GM23338 (cell line): ENCODE data around the gene TSPY4. TPM values are rescaled to one million over a fixed set of nuclear protein-coding genes. Genes with fewer than 3 reads are reported as not detected.
"Not testable (repeated sequence)": the region's sequence is repeated elsewhere in the genome, so short reads cannot be mapped to it uniquely, and the experiment has no call there.

Experiments
- ATAC-seq: fragments of 200-7000 bp; cut with Tn5 transposase; 3 replicates; pipeline ENCODE4 v1.9.1; 2020
- DNase-seq: peaks from one replicate; pipeline ENCODE4 v3.0.0-alpha.2; 2015; ENCODE audit warnings: low spot score
- H2AFZ ChIP-seq: fragments of 200-600 bp; sonication (generic); 2 replicates; pipeline ENCODE4 v1.8.0; 2016; ENCODE audit warnings: antibody characterized with exemption, mild to moderate bottlenecking, moderate library complexity
- H3F3A ChIP-seq: fragments of 200-600 bp; sonication (generic); replicated peaks from 2 replicates; pipeline ENCODE4 v1.8.0; 2017; ENCODE audit warnings: antibody characterized with exemption, mixed run types, low read depth
- H3K27ac ChIP-seq: fragments of 200-600 bp; sonication (generic); 2 replicates; pipeline ENCODE4 v1.6.1; 2016; ENCODE audit warnings: low read depth
- H3K27me3 ChIP-seq: fragments of 200-600 bp; sonication (generic); 2 replicates; pipeline ENCODE4 v1.8.0; 2016; ENCODE audit warnings: mild to moderate bottlenecking, mixed run types, moderate library complexity; ENCODE audit not compliant: insufficient read depth
- H3K36me3 ChIP-seq: fragments of 200-600 bp; sonication (generic); 2 replicates; pipeline ENCODE4 v1.8.0; 2016; ENCODE audit warnings: mild to moderate bottlenecking; ENCODE audit not compliant: insufficient read depth
- H3K4me1 ChIP-seq: fragments of 200-600 bp; sonication (generic); 2 replicates; pipeline ENCODE4 v1.8.0; 2016; ENCODE audit warnings: mild to moderate bottlenecking, moderate library complexity; ENCODE audit not compliant: insufficient read depth
- H3K4me2 ChIP-seq: fragments of 200-600 bp; sonication (generic); 2 replicates; pipeline ENCODE4 v1.7.1; 2017; ENCODE audit warnings: mixed run types
- H3K4me3 ChIP-seq: fragments of 200-600 bp; sonication (generic); 2 replicates; pipeline ENCODE4 v1.6.1; 2016; ENCODE audit warnings: mixed run types
- H3K79me2 ChIP-seq: fragments of 200-600 bp; sonication (generic); replicated peaks from 2 replicates; pipeline ENCODE4 v1.8.0; 2017; ENCODE audit warnings: mild to moderate bottlenecking; ENCODE audit not compliant: insufficient read depth
- H3K9me2 ChIP-seq: fragments of 200-600 bp; sonication (generic); 2 replicates; pipeline ENCODE4 v1.8.0; 2017; ENCODE audit not compliant: insufficient read depth
- H4K20me1 ChIP-seq: fragments of 200-600 bp; sonication (generic); replicated peaks from 2 replicates; pipeline ENCODE4 v1.8.0; 2017; ENCODE audit warnings: mild to moderate bottlenecking; ENCODE audit not compliant: insufficient read depth
- H3K27ac Mint-ChIP-seq: 2 replicates; pipeline ENCODE4 v1.8.0; 2020; ENCODE audit warnings: inconsistent platforms, mild to moderate bottlenecking, moderate library complexity, mixed read lengths
- H3K27me3 Mint-ChIP-seq: 3 replicates; pipeline ENCODE4 v1.8.0; 2022; ENCODE audit warnings: low read depth, mild to moderate bottlenecking, moderate library complexity, mixed read lengths, inconsistent platforms; ENCODE audit not compliant: insufficient read depth, poor library complexity
- H3K36me3 Mint-ChIP-seq: 3 replicates; pipeline ENCODE4 v1.8.0; 2021; ENCODE audit warnings: low read depth, mild to moderate bottlenecking, inconsistent platforms, moderate library complexity, mixed read lengths
- H3K4me1 Mint-ChIP-seq: 3 replicates; pipeline ENCODE4 v1.8.0; 2020; ENCODE audit warnings: mild to moderate bottlenecking, inconsistent platforms, mixed read lengths
- H3K4me3 Mint-ChIP-seq: 3 replicates; pipeline ENCODE4 v1.8.0; 2021; ENCODE audit warnings: moderate library complexity, mild to moderate bottlenecking, inconsistent platforms, mixed read lengths
- H3K9me3 Mint-ChIP-seq: 3 replicates; pipeline ENCODE4 v1.8.0; 2020; ENCODE audit warnings: moderate library complexity, mild to moderate bottlenecking, inconsistent platforms, mixed read lengths
- ETS1 ChIP-seq: IDR thresholded peaks from 2 replicates; pipeline ENCODE4 v1.6.1; 2016; ENCODE audit warnings: antibody characterized with exemption
- polyA plus RNA-seq: library from polyadenylated mRNA; unstranded; fragments of >200 nt; fragmentation: Nextera tagmentation; extraction: Ambion mirVana; gene quantifications from 2 replicates; pipeline ENCODE4 v1.2.1, GENCODE V29; 2016
- small RNA-seq: library from RNA; depleted of rRNA; stranded (forward); fragments of <200 nt; gene quantifications from one replicate; pipeline ENCODE3, GENCODE V24; 2014; ENCODE audit warnings: low replicate concordance
- total RNA-seq: library from RNA; depleted of rRNA; stranded (reverse); fragments of >200 nt; shearing (Covaris generic); gene quantifications from 2 replicates; pipeline ENCODE4 v1.2.3, GENCODE V29; 2014; rRNA removed

The TSPY4 gene
- total and polyA plus RNA-seq, 2 experiments from 2014 or later, result not detected

- TF ChIP-seq ETS1, result no peak
Observed at GRCh38 chrY:9320996-9321395, 16.3 kb upstream of the TSPY4 start (continued).

- not testable (repeated sequence) for H3K36me3 ChIP-seq, H3K27me3 ChIP-seq, ATAC-seq, H3K36me3 Mint-ChIP-seq, H3F3A ChIP-seq, H3K79me2 ChIP-seq, H3K4me1 Mint-ChIP-seq, H3K9me2 ChIP-seq, H3K27ac Mint-ChIP-seq, H2AFZ ChIP-seq, H4K20me1 ChIP-seq, H3K4me3 Mint-ChIP-seq, H3K4me2 ChIP-seq, H3K4me1 ChIP-seq, DNase-seq, H3K27me3 Mint-ChIP-seq, H3K9me3 Mint-ChIP-seq, H3K4me3 ChIP-seq, H3K27ac ChIP-seq
Observed at GRCh38 chrY:9357497-9357896, 20.2 kb downstream of the TSPY4 start, which contains the start of gene TSPY8. TSS of gene TSPY8 (plus strand) at chrY:9357797. CDS start at chrY:9357843, 46 bp downstream.

Small RNA genes lying within 50 kb of the gene (small RNA-seq; reads per million reads assigned to genes)
- gene AC006158.1, result not detected

Other genes starting within 250 kb of the TSPY4 start
- not detected in 2 replicates for gene TSPY8, start 20.3 kb downstream of the TSPY4 start, total RNA-seq
- gene TSPY8, start 20.3 kb downstream of the TSPY4 start, polyA plus RNA-seq, result not detected in 2 replicates
- gene TSPY3, start 61.0 kb downstream of the TSPY4 start, total RNA-seq, result not detected in 2 replicates
- not detected in 2 replicates for gene TSPY3, start 61.0 kb downstream of the TSPY4 start, polyA plus RNA-seq
- not detected in 2 replicates for gene TSPY1, start 129.5 kb downstream of the TSPY4 start, total RNA-seq
- not detected in 2 replicates for gene TSPY1, start 129.5 kb downstream of the TSPY4 start, polyA plus RNA-seq
- not detected in 2 replicates for gene TSPY9, start 149.8 kb downstream of the TSPY4 start, total RNA-seq
- gene TSPY9, start 149.8 kb downstream of the TSPY4 start, polyA plus RNA-seq, result not detected in 2 replicates
- gene TSPY10, start 190.4 kb downstream of the TSPY4 start, total RNA-seq, result not detected in 2 replicates
- not detected in 2 replicates for gene TSPY10, start 190.4 kb downstream of the TSPY4 start, polyA plus RNA-seq